ENCODE results near the gene TMEM74B. TPM values are rescaled to one million over a fixed set of nuclear protein-coding genes. Genes with fewer than 3 reads are reported as not detected.
"Not testable (repeated sequence)": the region's sequence is repeated elsewhere in the genome, so short reads cannot be mapped to it uniquely, and the experiment has no call there.

TMEM74B gene
- total RNA-seq: under 1 TPM in 1 of 2 experiments, not detected in 1; 0.18 TPM
- polyA plus RNA-seq: not detected

GRCh38 chr20:1184638-1185315, at the start of gene TMEM74B:
Gene TMEM74B, minus strand, starts transcription at chr20:1184981. Its CDS starts 1,180 bp downstream, at chr20:1183801.
- Histone ChIP-seq H3K27ac (ENCODE audit: low read depth, low read length) (peak within 1 kb of the TSS; percentile 48), H3K4me3 (ENCODE audit: low read length) (no peak within 1 kb of the TSS), H3K9me3 (ENCODE audit: low read length) (no peaks in the 10 kb centered on the region), H3K4me1 (ENCODE audit: insufficient read depth, low read length) (no peaks in the 10 kb centered on the region), H3K27me3 (ENCODE audit: insufficient read depth, low read length, poor library complexity, severe bottlenecking) (peaks cover 6% of the 10 kb centered on the region), H3K36me3 (ENCODE audit: insufficient read depth, low read length) (no peaks in the 10 kb centered on the region)
- H3K4me3 Mint-ChIP-seq: peak within 1 kb of the TSS; percentile 10 to 76 (median 71)
- peak within 1 kb of the TSS in 2 of 8 donors; percentile 8 to 13 for H3K27ac Mint-ChIP-seq
- ChIA-PET CTCF (interaction anchor here (1.2 kb wide), 1 partner anchor 28 kb away, joined by 3 read pairs; no protein-coding TSS in a partner anchor), POLR2A (no interaction called here)
- H3K9me3 Mint-ChIP-seq: no peaks in the 10 kb centered on the region
- peaks cover 10 to 14% (median 12%) of the 10 kb centered on the region in 3 donors for H3K4me1 Mint-ChIP-seq
- peaks cover 19 to 24% of the 10 kb centered on the region in 2 donors for H3K27me3 Mint-ChIP-seq
- H3K36me3 Mint-ChIP-seq: peaks cover 0 to 2% (median under 1%) of the 10 kb centered on the region in 3 donors
- DNase-seq: no peak

GRCh38 chr20:1232286-1233111, 47.7 kb upstream of the TMEM74B start:
- Mint-ChIP-seq H3K9me3 (no peaks in the 10 kb centered on the region), H3K4me3 (no peak overlapping the region), H3K4me1 (peaks cover 0 to 2% (median 1%) of the 10 kb centered on the region in 3 donors), H3K36me3 (no peaks in the 10 kb centered on the region), H3K27me3 (peaks cover 10 to 20% of the 10 kb centered on the region in 2 donors), H3K27ac (no peak overlapping the region)
- Histone ChIP-seq H3K36me3 (ENCODE audit: insufficient read depth, low read length) (no peaks in the 10 kb centered on the region), H3K27ac (ENCODE audit: low read depth, low read length) (no peak overlapping the region), H3K4me1 (ENCODE audit: insufficient read depth, low read length) (no peaks in the 10 kb centered on the region), H3K9me3 (ENCODE audit: low read length) (no peaks in the 10 kb centered on the region), H3K4me3 (ENCODE audit: low read length) (no peak overlapping the region), H3K27me3 (ENCODE audit: insufficient read depth, low read length, poor library complexity, severe bottlenecking) (peaks cover 9% of the 10 kb centered on the region)
- POLR2A ChIA-PET: no interaction called here
- DNase-seq: no peak
- CTCF ChIA-PET: no interaction called here

GRCh38 chr20:1229541-1229940, 44.8 kb upstream of the TMEM74B start:
- H3K36me3 ChIP-seq (ENCODE audit: insufficient read depth, low read length): no peaks in the 10 kb centered on the region
- ChIA-PET POLR2A (no interaction called here), CTCF (no interaction called here)
- peaks cover 8% of the 10 kb centered on the region for H3K4me1 ChIP-seq (ENCODE audit: insufficient read depth, low read length)
- Mint-ChIP-seq H3K4me3 (no peak overlapping the region), H3K36me3 (no peaks in the 10 kb centered on the region), H3K27me3 (peaks cover 19 to 20% of the 10 kb centered on the region in 2 donors), H3K4me1 (peaks cover 13 to 21% (median 16%) of the 10 kb centered on the region in 3 donors), H3K9me3 (no peaks in the 10 kb centered on the region), H3K27ac (no peak overlapping the region)
- H3K9me3 ChIP-seq (ENCODE audit: low read length): no peaks in the 10 kb centered on the region
- no peak for DNase-seq
- no peak overlapping the region for H3K4me3 ChIP-seq (ENCODE audit: low read length)
- H3K27ac ChIP-seq (ENCODE audit: low read depth, low read length): no peak overlapping the region
- peaks cover 9% of the 10 kb centered on the region for H3K27me3 ChIP-seq (ENCODE audit: insufficient read depth, low read length, poor library complexity, severe bottlenecking)

- Mint-ChIP-seq H3K27ac (peak within 1 kb of the TSS in 7 of 8 donors; percentile 47 to 87 (median 62)), H3K36me3 (no peaks in the 10 kb centered on the region), H3K4me1 (peaks cover 16 to 24% (median 16%) of the 10 kb centered on the region in 3 donors), H3K27me3 (peaks cover 16 to 22% of the 10 kb centered on the region in 2 donors), H3K4me3 (peak within 1 kb of the TSS; percentile 72 to 90 (median 84)), H3K9me3 (peaks cover 2 to 5% (median 3%) of the 10 kb centered on the region in 5 donors)
- H3K4me3 ChIP-seq (ENCODE audit: low read length): peak within 1 kb of the TSS; percentile 66
- no peaks in the 10 kb centered on the region for H3K9me3 ChIP-seq (ENCODE audit: low read length)
- ChIA-PET POLR2A (no interaction called here), CTCF (interaction anchor here (1.0 kb wide), 1 partner anchor 13 kb away, joined by 4 read pairs; no protein-coding TSS in a partner anchor)
- H3K36me3 ChIP-seq (ENCODE audit: insufficient read depth, low read length): no peaks in the 10 kb centered on the region
- peaks cover 8% of the 10 kb centered on the region for H3K4me1 ChIP-seq (ENCODE audit: insufficient read depth, low read length)
- peak; percentile 54 to 81 (median 72) for DNase-seq
- peak within 1 kb of the TSS; percentile 31 for H3K27ac ChIP-seq (ENCODE audit: low read depth, low read length)
- peaks cover 6% of the 10 kb centered on the region for H3K27me3 ChIP-seq (ENCODE audit: insufficient read depth, low read length, poor library complexity, severe bottlenecking)
Measured at GRCh38 chr20:1225783-1226654, 41.2 kb upstream of the TMEM74B start, which contains the start of gene RAD21L1. Gene RAD21L1, plus strand, starts transcription at chr20:1226044. Its CDS starts 2,410 bp downstream, at chr20:1228454.

- CTCF ChIA-PET: no interaction called here
- H3K27ac Mint-ChIP-seq: peak overlapping the region in 5 of 8 donors; percentile 17 to 77 (median 62)
- H3K27me3 Mint-ChIP-seq: peaks cover 10 to 17% of the 10 kb centered on the region in 2 donors
Measured at GRCh38 chr20:1225263-1225782, 40.5 kb upstream of the TMEM74B start.

GRCh38 chr20:1224205-1224890, 39.6 kb upstream of the TMEM74B start:
- peaks cover 8% of the 10 kb centered on the region for H3K4me1 ChIP-seq (ENCODE audit: insufficient read depth, low read length)
- peaks cover 2 to 8% (median 3%) of the 10 kb centered on the region in 5 donors for H3K9me3 Mint-ChIP-seq
- H3K4me1 Mint-ChIP-seq: peaks cover 16 to 24% (median 16%) of the 10 kb centered on the region in 3 donors
- H3K4me3 ChIP-seq (ENCODE audit: low read length): no peak overlapping the region
- no peak overlapping the region for H3K27ac ChIP-seq (ENCODE audit: low read depth, low read length)
- H3K27me3 Mint-ChIP-seq: peaks cover 4 to 18% of the 10 kb centered on the region in 2 donors
- no peak for DNase-seq
- CTCF ChIA-PET: interaction anchor here (1.0 kb wide), 1 partner anchor 12 kb away, joined by 3 read pairs; no protein-coding TSS in a partner anchor
- POLR2A ChIA-PET: interaction anchor here (0.8 kb wide), 1 partner anchor 26 kb away, joined by 3 read pairs; no protein-coding TSS in a partner anchor
- H3K27ac Mint-ChIP-seq: peak overlapping the region in 6 of 8 donors; percentile 7 to 86 (median 40)
- peak overlapping the region; percentile 0 to 85 (median 49) for H3K4me3 Mint-ChIP-seq
- no peaks in the 10 kb centered on the region for H3K36me3 ChIP-seq (ENCODE audit: insufficient read depth, low read length)
- no peaks in the 10 kb centered on the region for H3K36me3 Mint-ChIP-seq
- H3K27me3 ChIP-seq (ENCODE audit: insufficient read depth, low read length, poor library complexity, severe bottlenecking): no peaks in the 10 kb centered on the region
- no peaks in the 10 kb centered on the region for H3K9me3 ChIP-seq (ENCODE audit: low read length)

More at GRCh38 chr20:1225263-1225782, 40.5 kb upstream of the TMEM74B start:
- peaks cover 8% of the 10 kb centered on the region for H3K4me1 ChIP-seq (ENCODE audit: insufficient read depth, low read length)
- H3K27ac ChIP-seq (ENCODE audit: low read depth, low read length): no peak overlapping the region
- no peaks in the 10 kb centered on the region for H3K36me3 ChIP-seq (ENCODE audit: insufficient read depth, low read length)
- no peaks in the 10 kb centered on the region for H3K9me3 ChIP-seq (ENCODE audit: low read length)
- no peaks in the 10 kb centered on the region for H3K36me3 Mint-ChIP-seq
- POLR2A ChIA-PET: interaction anchor here (0.8 kb wide), 1 partner anchor 25 kb away, joined by 3 read pairs; no protein-coding TSS in a partner anchor
- peaks cover 2% of the 10 kb centered on the region for H3K27me3 ChIP-seq (ENCODE audit: insufficient read depth, low read length, poor library complexity, severe bottlenecking)
- no peak for DNase-seq
- peaks cover 16 to 24% (median 16%) of the 10 kb centered on the region in 3 donors for H3K4me1 Mint-ChIP-seq
- peaks cover 2 to 8% (median 3%) of the 10 kb centered on the region in 5 donors for H3K9me3 Mint-ChIP-seq
- peak overlapping the region; percentile 69 to 83 (median 76) for H3K4me3 Mint-ChIP-seq
- no peak overlapping the region for H3K4me3 ChIP-seq (ENCODE audit: low read length)

GRCh38 chr20:1222750-1223149, 38.0 kb upstream of the TMEM74B start:
- H3K27me3 ChIP-seq (ENCODE audit: insufficient read depth, low read length, poor library complexity, severe bottlenecking); DNase-seq; H3K36me3 Mint-ChIP-seq; POLR2A ChIA-PET; H3K9me3 ChIP-seq (ENCODE audit: low read length); H3K4me1 ChIP-seq (ENCODE audit: insufficient read depth, low read length); CTCF ChIA-PET; H3K9me3 Mint-ChIP-seq; H3K27ac ChIP-seq (ENCODE audit: low read depth, low read length); H3K4me3 ChIP-seq (ENCODE audit: low read length); H3K36me3 ChIP-seq (ENCODE audit: insufficient read depth, low read length): not testable (repeated sequence)
- H3K4me1 Mint-ChIP-seq: peaks cover 16 to 24% (median 16%) of the 10 kb centered on the region in 3 donors
- peaks cover 14 to 20% of the 10 kb centered on the region in 2 donors for H3K27me3 Mint-ChIP-seq
- peak overlapping the region in 1 of 7 donors; percentile 64 for H3K4me3 Mint-ChIP-seq
- peak overlapping the region in 1 of 8 donors; percentile 43 for H3K27ac Mint-ChIP-seq
